SHP77 treated with DMSO at 0.1 percent for 48 hours (cell line): ENCODE data around the gene INPP5A.

Experiments
- DNase-seq: peaks from one replicate; lab custom pipeline; 2025; lab: John Stamatoyannopoulos, UW

INPP5A gene

GRCh38 chr10:132802048-132802447, 264.5 kb downstream of the INPP5A start:
- no peak for DNase-seq

DNA sequence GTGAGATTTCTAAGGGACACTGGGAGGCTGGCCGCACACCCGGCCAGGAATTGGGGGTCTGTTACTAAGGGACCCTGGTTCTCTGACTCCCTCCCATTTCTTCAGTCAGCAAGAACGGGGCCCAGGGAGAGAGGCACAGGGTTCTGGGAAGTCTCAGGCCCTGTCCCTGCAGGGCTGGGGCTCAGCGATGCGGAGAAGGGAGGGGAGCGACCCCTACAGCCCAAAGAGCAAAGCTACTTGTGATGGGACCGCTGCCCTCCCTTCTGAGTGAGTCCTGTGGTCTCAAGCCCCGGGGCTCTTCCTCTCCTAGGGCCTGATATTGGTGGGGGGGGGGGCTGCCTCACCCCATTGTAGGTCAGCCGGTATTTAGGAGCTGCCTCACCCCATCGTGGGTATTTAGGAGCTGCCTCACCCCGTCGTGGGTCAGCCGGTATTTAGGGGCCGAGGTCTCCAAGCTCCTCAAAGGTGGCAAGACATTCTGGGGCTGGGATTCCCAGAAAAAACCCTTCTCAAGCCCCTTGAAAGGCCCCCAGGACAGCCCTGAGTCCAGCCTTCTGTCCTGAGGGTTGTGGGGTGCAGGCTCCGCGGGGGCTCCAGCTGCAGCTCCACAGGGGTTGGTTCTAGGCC, 265.2 kb downstream of the INPP5A start:
- DNase-seq, result no peak

- DNase-seq, result no peak
Observed at GRCh38 chr10:132803416-132804210, 266.0 kb downstream of the INPP5A start.

DNA sequence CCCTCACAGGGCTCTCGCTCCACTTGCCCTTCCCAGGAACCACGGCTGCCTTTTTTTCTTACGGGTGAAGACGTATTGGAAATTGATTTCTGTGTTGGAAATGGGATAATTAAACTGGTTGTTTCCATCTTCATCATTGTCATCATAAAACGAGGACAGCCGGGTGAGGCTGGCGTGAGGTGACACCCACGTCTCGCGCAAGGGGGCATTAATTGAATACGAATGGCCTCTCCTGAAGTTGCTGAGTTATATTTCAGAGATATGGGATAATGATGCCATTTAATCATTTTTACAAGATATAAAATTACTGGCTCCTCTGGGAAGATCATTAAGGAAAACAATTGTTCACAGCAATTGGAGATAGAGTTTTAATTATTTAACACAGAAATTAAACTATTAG, 266.7 kb downstream of the INPP5A start:
- no peak for DNase-seq

- no peak for DNase-seq
Observed at GRCh38 chr10:132804785-132805426, 267.3 kb downstream of the INPP5A start.

- DNase-seq, result no peak
Observed at GRCh38 chr10:132805599-132805998, 268.0 kb downstream of the INPP5A start.

GRCh38 chr10:132806110-132806509, 268.5 kb downstream of the INPP5A start:
- no peak for DNase-seq

DNA sequence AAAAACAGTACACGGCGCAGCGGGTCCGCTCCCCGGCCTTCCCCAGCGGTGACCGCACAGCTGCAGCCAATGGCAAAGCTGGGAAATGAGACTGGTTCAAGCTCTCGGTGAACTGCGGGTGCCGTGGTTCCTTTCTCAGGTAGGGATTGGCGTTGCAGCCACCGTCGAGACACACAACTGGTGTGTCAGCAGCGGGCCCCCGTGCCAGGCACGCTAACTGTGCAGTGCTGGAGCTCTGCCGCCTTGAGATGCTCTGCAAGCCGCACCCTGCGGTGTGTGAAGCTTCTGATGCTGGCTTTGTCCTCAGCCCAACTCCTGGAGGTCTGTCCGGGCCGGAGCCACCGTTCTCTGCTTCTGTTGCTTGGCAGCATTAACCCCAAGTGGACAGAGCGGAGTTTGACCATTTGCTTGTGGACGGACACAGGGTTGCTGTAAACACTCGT, 269.0 kb downstream of the INPP5A start:
- DNase-seq, result no peak

DNA sequence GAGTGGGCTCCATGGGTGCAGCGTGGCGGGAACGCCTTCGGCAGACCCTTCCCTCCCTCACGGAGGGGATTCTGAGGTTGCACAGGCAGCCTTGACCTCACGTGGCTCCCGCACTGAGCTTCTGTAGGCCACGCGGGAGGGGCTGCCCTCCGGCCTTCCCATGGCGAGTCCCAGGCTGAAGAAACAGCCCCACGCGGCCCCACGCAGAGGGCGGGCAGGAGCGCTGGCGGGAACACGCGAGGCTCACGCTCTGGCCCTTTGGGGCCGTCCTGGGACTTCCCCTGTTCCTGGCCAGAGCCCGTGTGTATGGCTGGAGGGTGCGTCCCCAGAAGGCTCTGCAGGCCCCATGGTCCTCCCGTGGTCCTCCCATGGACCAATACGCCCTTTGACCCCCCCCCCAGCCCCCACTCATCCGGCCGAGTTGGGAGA, 270.0 kb downstream of the INPP5A start:
- DNase-seq, result no peak

- no peak for DNase-seq
Observed at GRCh38 chr10:132808383-132809231, 271.0 kb downstream of the INPP5A start.

GRCh38 chr10:132809232-132810140, 271.9 kb downstream of the INPP5A start:
- no peak for DNase-seq

GRCh38 chr10:132810141-132810806, 272.7 kb downstream of the INPP5A start:
- no peak for DNase-seq

DNA sequence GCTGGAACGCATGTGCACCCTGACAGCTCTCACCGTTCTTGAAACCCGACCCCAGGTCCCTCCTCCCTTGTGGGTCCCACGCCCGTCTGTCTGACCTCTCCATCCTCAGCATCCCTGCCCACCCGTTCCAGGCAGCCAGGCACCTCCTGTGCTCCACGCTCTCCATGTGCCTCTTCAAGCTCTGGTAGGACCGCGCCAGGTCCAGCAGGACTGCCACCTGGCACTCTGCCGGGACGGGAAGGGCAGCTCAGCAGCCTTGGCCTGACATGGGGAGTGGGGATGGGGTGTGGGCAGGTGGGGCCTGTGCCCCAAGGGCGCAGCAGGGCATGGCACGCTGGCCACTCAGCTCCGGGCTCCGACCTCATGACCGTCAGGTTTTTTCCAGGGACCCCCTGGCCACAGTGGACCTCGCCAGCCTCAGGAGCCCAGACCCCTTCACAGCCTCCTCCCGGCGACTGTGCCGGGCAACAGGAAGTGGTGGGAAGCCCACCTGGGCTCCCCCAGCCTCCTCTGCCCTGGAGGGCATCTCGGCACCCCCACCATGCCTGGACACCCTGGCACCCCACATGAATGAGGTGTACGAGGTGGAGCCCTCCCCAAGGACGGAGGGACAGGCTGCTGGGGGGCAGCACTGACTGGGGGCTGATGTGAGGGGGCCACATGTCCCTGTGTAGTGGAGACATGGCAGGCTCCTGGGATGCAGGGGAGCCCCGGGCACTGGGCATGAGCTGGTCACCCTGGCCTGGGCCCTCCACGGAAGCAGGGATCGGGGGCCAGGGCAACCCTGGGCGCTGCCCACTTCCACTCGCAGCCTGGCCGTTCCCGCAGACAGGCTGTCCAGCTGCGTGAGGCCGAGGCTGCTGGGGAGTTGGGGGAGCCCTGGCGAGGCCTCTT, 273.5 kb downstream of the INPP5A start:
- no peak for DNase-seq

DNA sequence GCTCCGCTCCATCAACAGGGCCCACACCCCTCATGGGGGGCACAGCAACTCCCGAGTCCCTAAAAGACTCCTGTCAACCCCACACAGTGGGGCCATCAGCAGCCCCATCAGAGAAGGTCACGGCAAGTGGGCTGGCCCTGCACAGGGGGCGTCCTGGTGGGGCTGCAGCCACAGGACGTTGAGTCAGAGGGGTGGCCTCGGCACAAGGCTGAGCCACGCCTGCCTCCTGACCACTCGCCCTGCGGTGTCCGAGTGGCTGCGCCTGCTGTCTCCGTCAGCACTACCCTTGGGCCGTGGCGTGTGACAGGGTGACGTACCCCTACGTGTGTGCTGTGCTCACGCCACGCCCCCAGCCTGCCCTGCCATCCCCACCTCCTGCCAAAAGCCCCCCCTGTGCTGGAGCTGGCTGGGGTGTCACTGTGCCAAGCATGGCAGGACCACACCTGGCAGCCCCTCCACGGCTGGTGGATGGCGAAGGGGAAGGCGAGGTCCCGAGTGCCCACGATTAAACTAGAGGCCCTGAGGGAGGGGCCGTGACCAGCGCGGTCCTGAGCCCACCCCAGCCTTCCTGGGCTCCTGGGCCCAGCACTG, 274.4 kb downstream of the INPP5A start:
- no peak for DNase-seq

GRCh38 chr10:132812520-132812919, 274.9 kb downstream of the INPP5A start:
- no peak for DNase-seq

DNA sequence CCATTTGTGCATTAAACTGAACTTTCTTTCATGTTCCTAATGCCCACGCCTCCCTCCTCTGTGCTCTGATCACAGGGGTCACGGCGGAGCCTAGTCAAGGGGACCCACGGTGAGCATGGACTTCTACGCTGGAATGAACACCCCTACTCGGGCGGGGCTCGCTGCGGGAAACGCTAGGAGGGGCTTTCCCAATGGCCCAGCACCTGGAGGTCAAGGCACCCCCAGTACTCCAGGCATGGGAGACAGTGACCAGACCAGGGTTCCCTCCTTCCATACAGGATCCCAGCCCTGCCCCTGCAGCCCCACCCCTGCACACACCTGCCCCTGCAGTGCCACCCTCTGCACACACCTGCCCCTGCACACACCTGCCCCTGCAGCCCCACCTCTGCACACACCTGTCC, 275.4 kb downstream of the INPP5A start:
- DNase-seq, result no peak

GRCh38 chr10:132813560-132814468, 276.2 kb downstream of the INPP5A start:
- DNase-seq, result no peak

DNA sequence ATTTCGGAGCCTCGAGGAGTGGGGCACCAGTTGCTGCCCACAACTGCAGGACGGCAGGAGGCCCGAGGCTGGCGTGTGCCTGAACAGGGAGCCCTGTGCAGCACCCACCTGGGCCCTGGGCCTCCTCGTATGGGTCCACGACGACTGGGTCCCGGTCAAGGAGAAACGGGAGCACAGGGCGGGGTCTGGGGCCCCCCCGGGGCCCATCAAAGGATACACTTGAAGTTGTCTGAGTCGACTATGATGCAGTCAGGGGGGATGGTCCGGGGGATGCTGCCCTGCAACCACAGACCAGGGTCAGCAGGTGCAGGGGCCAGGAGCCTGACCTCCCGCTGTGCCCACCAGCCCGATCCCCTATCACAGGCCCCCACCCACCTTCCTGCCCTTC, 276.9 kb downstream of the INPP5A start:
- no peak for DNase-seq
